ENCODE results near the gene FTSJ3.

DNA sequence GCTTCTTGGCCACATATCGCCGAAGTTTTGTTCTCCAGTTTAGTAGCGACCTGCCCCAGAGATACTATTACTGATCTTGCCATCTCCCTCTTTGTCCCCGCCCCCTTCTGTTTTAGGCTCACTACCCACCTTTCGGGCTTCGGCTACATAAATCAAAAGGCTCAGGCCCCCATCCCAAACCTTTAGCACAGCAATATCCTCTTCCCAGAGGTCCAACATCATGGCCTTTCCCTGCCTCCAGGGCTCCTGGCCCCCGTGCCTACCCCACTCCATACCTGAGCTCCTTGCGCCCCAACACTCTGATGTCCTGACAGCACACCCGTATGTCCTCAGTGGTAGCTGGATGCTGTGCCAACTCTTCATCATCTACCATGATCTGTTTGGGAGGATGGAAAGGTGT is 3.1 kb downstream of the FTSJ3 start:
- TF ChIP-seq CTCF (IDR thresholded peaks at IDR 0.05) (no peak), POLR2A (IDR thresholded peaks at IDR 0.05) (no peak)

Measured in heart left ventricle (tissue), 13 donors.